Ectodermal cell (in vitro differentiated cells): ENCODE data around the gene KIAA1671.

Experiments
- H3K27ac ChIP-seq: 2 replicates; pipeline ENCODE4 v1.7.0; 2013; ENCODE audit warnings: mild to moderate bottlenecking, low read depth, low read length; ENCODE audit not compliant: insufficient read depth, poor library complexity, severe bottlenecking
- H3K27me3 ChIP-seq: 2 replicates; pipeline ENCODE4 v1.7.0; 2013; ENCODE audit warnings: mild to moderate bottlenecking, low read length; ENCODE audit not compliant: insufficient read depth, control insufficient read depth, poor library complexity, severe bottlenecking
- H3K36me3 ChIP-seq: one replicate; pipeline ENCODE4 v1.7.0; 2013; ENCODE audit warnings: low read length; ENCODE audit not compliant: control insufficient read depth, insufficient read depth
- H3K4me1 ChIP-seq: one replicate; pipeline ENCODE4 v1.7.0; 2013; ENCODE audit warnings: low read length; ENCODE audit not compliant: control insufficient read depth, insufficient read depth
- H3K4me3 ChIP-seq: 2 replicates; pipeline ENCODE4 v1.7.0; 2013; ENCODE audit warnings: low read depth, low read length, control low read depth; ENCODE audit not compliant: insufficient read depth
- H3K9me3 ChIP-seq: 2 replicates; pipeline ENCODE4 v1.7.0; 2013; ENCODE audit warnings: mild to moderate bottlenecking, low read length, moderate library complexity; ENCODE audit not compliant: control insufficient read depth
- WGBS, 2 experiments: methylation state at CpG; one replicate each; pipeline ENCODE4 v1.1.7; 2013; ENCODE audit warnings: missing lambda C conversion rate in 2 of 2; 5-methylcytosine and 5-hydroxymethylcytosine counted together

The KIAA1671 gene

GRCh38 chr22:24950272-24950902 lies 2.1 kb upstream of the KIAA1671 start:
- Histone ChIP-seq H3K4me3 (peak overlapping the region; percentile 21), H3K27ac (no peak overlapping the region), H3K36me3 (no peaks in the 10 kb centered on the region), H3K9me3 (no peaks in the 10 kb centered on the region), H3K4me1 (peaks cover 14% of the 10 kb centered on the region), H3K27me3 (no peaks in the 10 kb centered on the region)
- 27 to 33% methylated on average over 7 of the region's 7 CpGs for WGBS, 2 experiments

GRCh38 chr22:24952837-24953383 lies 394 bp downstream of the KIAA1671 start:
- no peaks in the 10 kb centered on the region for H3K9me3 ChIP-seq
- H3K36me3 ChIP-seq: no peaks in the 10 kb centered on the region
- no peaks in the 10 kb centered on the region for H3K27me3 ChIP-seq
- peak overlapping the region; percentile 47 for H3K4me3 ChIP-seq
- WGBS, 2 experiments: 0 to 1% methylated on average over 35 of the region's 35 CpGs
- peaks cover 14% of the 10 kb centered on the region for H3K4me1 ChIP-seq
- H3K27ac ChIP-seq: peak overlapping the region; percentile 4

- Histone ChIP-seq H3K27ac (peak overlapping the region; percentile 4), H3K4me3 (peak overlapping the region; percentile 47), H3K27me3 (no peaks in the 10 kb centered on the region), H3K9me3 (no peaks in the 10 kb centered on the region), H3K4me1 (peaks cover 14% of the 10 kb centered on the region), H3K36me3 (no peaks in the 10 kb centered on the region)
- WGBS, 2 experiments: 3 to 4% methylated on average over 47 of the region's 47 CpGs
These were observed 1.0 kb downstream of the KIAA1671 start for GRCh38 chr22:24953384-24954113.

- Histone ChIP-seq H3K27me3 (no peaks in the 10 kb centered on the region), H3K4me1 (peaks cover 14% of the 10 kb centered on the region), H3K9me3 (no peaks in the 10 kb centered on the region), H3K27ac (no peak overlapping the region), H3K4me3 (peak overlapping the region; percentile 47), H3K36me3 (no peaks in the 10 kb centered on the region)
- WGBS, 2 experiments: 63 to 67% methylated on average over 4 of the region's 4 CpGs
These were observed 1.6 kb downstream of the KIAA1671 start for GRCh38 chr22:24954114-24954463.

- Histone ChIP-seq H3K4me1 (peaks cover 14% of the 10 kb centered on the region), H3K9me3 (no peaks in the 10 kb centered on the region), H3K36me3 (no peaks in the 10 kb centered on the region), H3K4me3 (no peak overlapping the region), H3K27ac (no peak overlapping the region), H3K27me3 (no peaks in the 10 kb centered on the region)
- 90 to 92% methylated on average over 8 of the region's 8 CpGs for WGBS, 2 experiments
These were observed 2.3 kb downstream of the KIAA1671 start for GRCh38 chr22:24954856-24955255.

GRCh38 chr22:24957043-24957442 lies 4.5 kb downstream of the KIAA1671 start:
- no peaks in the 10 kb centered on the region for H3K9me3 ChIP-seq
- no peaks in the 10 kb centered on the region for H3K27me3 ChIP-seq
- H3K4me3 ChIP-seq: no peak overlapping the region
- no peaks in the 10 kb centered on the region for H3K36me3 ChIP-seq
- no peak overlapping the region for H3K27ac ChIP-seq
- H3K4me1 ChIP-seq: peaks cover 14% of the 10 kb centered on the region
- 92 to 95% methylated on average over 2 of the region's 2 CpGs for WGBS, 2 experiments

- Histone ChIP-seq H3K27ac (no peak overlapping the region), H3K27me3 (no peaks in the 10 kb centered on the region), H3K36me3 (no peaks in the 10 kb centered on the region), H3K4me3 (no peak overlapping the region), H3K4me1 (no peaks in the 10 kb centered on the region), H3K9me3 (no peaks in the 10 kb centered on the region)
- 93 to 95% methylated on average over 11 of the region's 11 CpGs for WGBS, 2 experiments
These were observed 8.8 kb downstream of the KIAA1671 start for GRCh38 chr22:24961217-24961844.

- Histone ChIP-seq H3K27me3 (no peaks in the 10 kb centered on the region), H3K4me1 (no peaks in the 10 kb centered on the region)
- WGBS, 2 experiments: 93 to 96% methylated on average over 8 of the region's 8 CpGs
These were observed 9.6 kb downstream of the KIAA1671 start for GRCh38 chr22:24962094-24962493.

GRCh38 chr22:24962835-24963234 lies 10.3 kb downstream of the KIAA1671 start:
- Histone ChIP-seq H3K9me3 (no peaks in the 10 kb centered on the region), H3K27me3 (no peaks in the 10 kb centered on the region), H3K4me1 (no peaks in the 10 kb centered on the region), H3K27ac (no peak overlapping the region), H3K4me3 (no peak overlapping the region), H3K36me3 (no peaks in the 10 kb centered on the region)
- WGBS, 2 experiments: 84 to 89% methylated on average over 11 of the region's 11 CpGs

More at GRCh38 chr22:24962094-24962493, 9.6 kb downstream of the KIAA1671 start:
- Histone ChIP-seq H3K4me3 (no peak overlapping the region), H3K9me3 (no peaks in the 10 kb centered on the region), H3K36me3 (no peaks in the 10 kb centered on the region), H3K27ac (no peak overlapping the region)

GRCh38 chr22:24964441-24964840 lies 11.9 kb downstream of the KIAA1671 start:
- Histone ChIP-seq H3K36me3 (no peaks in the 10 kb centered on the region), H3K27me3 (no peaks in the 10 kb centered on the region), H3K4me1 (peaks cover 5% of the 10 kb centered on the region), H3K9me3 (no peaks in the 10 kb centered on the region), H3K27ac (no peak overlapping the region), H3K4me3 (no peak overlapping the region)
- WGBS, 2 experiments: 93 to 97% methylated on average over 3 of the region's 3 CpGs
